ENCODE data around the gene ZNF264.
"Not testable (repeated sequence)": the region's sequence is repeated elsewhere in the genome, so short reads cannot be mapped to it uniquely, and the experiment has no call there.

The ZNF264 gene

GRCh38 chr19:57245066-57245465 is 53.8 kb downstream of the ZNF264 start:
- no peak for DNase-seq (ENCODE audit: low read depth in 2 of 2)

GRCh38 chr19:57245959-57246358 is 54.7 kb downstream of the ZNF264 start:
- no peak for DNase-seq (ENCODE audit: low read depth in 2 of 2)

GRCh38 chr19:57248646-57249045 is 57.3 kb downstream of the ZNF264 start:
- DNase-seq (ENCODE audit: low read depth in 2 of 2): no peak

GRCh38 chr19:57249329-57249728 is 58.0 kb downstream of the ZNF264 start:
- DNase-seq (ENCODE audit: low read depth in 2 of 2): no peak

GRCh38 chr19:57253767-57254166 is 62.5 kb downstream of the ZNF264 start:
- not testable (repeated sequence) for DNase-seq (ENCODE audit: low read depth in 2 of 2)

- DNase-seq (ENCODE audit: low read depth in 2 of 2): no peak
Observed at GRCh38 chr19:57262044-57262443, 70.7 kb downstream of the ZNF264 start.

- no peak for DNase-seq (ENCODE audit: low read depth in 2 of 2)
Observed at GRCh38 chr19:57263244-57263741, 72.0 kb downstream of the ZNF264 start.

- no peak for DNase-seq (ENCODE audit: low read depth in 2 of 2)
Observed at GRCh38 chr19:57267291-57267690, 76.0 kb downstream of the ZNF264 start.

GRCh38 chr19:57269515-57270250 is 78.4 kb downstream of the ZNF264 start:
- DNase-seq (ENCODE audit: low read depth in 2 of 2): no peak

GRCh38 chr19:57271280-57271679 is 80.0 kb downstream of the ZNF264 start:
- DNase-seq (ENCODE audit: low read depth in 2 of 2): no peak

Measured in stimulated activated CD8-positive, alpha-beta memory T cell treated with anti-CD3 and anti-CD28 coated beads, Interleukin-15, amount 100 ng/mL, for 4 hours (primary cell).